Suprapubic skin (tissue), 4 donors: ENCODE data around the gene ITGAE. TPM values are rescaled to one million over a fixed set of nuclear protein-coding genes. Genes with fewer than 3 reads are reported as not detected.

ENCODE experiments used
- DNase-seq, 2 donors: peaks; one replicate each; pipeline ENCODE4 v3.0.0-alpha.2; 2019; ENCODE audit warnings: low spot score in 2 of 2
- H3K27ac ChIP-seq: fragments of 200-600 bp; sonication (generic); one replicate; pipeline ENCODE4 v1.5.1; 2019
- H3K27me3 ChIP-seq: fragments of 200-600 bp; sonication (generic); one replicate; pipeline ENCODE4 v1.5.1; 2019
- H3K36me3 ChIP-seq: fragments of 200-600 bp; sonication (generic); one replicate; pipeline ENCODE4 v1.5.1; 2019
- H3K4me1 ChIP-seq: fragments of 200-600 bp; sonication (generic); one replicate; pipeline ENCODE4 v1.5.1; 2019
- H3K4me3 ChIP-seq: fragments of 200-600 bp; sonication (generic); one replicate; pipeline ENCODE4 v1.5.1; 2019; ENCODE audit warnings: mild to moderate bottlenecking
- H3K9me3 ChIP-seq: fragments of 200-600 bp; sonication (generic); one replicate; pipeline ENCODE4 v1.5.1; 2019
- CTCF ChIP-seq, 2 donors: fragments of 200-600 bp in 1 of 2; fragments of 450-650 bp in 1 of 2; sonication (generic) in 1 of 2; IDR thresholded peaks; one replicate each; pipeline ENCODE4 v1.5.1; 2016 to 2019; ENCODE audit warnings: antibody characterized with exemption in 2 of 2, mild to moderate bottlenecking in 1 of 2, moderate library complexity in 1 of 2
- EP300 ChIP-seq: sonication (generic); formaldehyde crosslinking; IDR thresholded peaks from one replicate; pipeline ENCODE4 v1.6.1; 2017; ENCODE audit warnings: antibody characterized with exemption
- POLR2A ChIP-seq, 2 donors: fragments of 450-650 bp; IDR thresholded peaks; one replicate each; pipeline ENCODE4 v1.6.1; 2017; ENCODE audit warnings: antibody characterized with exemption in 2 of 2, mild to moderate bottlenecking in 2 of 2, moderate library complexity in 2 of 2
- POLR2AphosphoS5 ChIP-seq, 3 donors: sonication (generic); formaldehyde crosslinking; IDR thresholded peaks; one replicate each; pipeline ENCODE4 v1.6.1; 2017; ENCODE audit warnings: antibody characterized with exemption in 3 of 3
- WGBS: methylation state at CpG from one replicate; pipeline ENCODE4 v1.1.5; 2018; 5-methylcytosine and 5-hydroxymethylcytosine counted together
- total RNA-seq, 4 donors: library from RNA; depleted of rRNA; stranded (reverse); fragments of >200 nt; gene quantifications; one replicate each; pipeline ENCODE4 v1.1.0, GENCODE V29; 2016

ITGAE gene
- total RNA-seq, 4 donors from 2014 or later: 14.0 to 20.7 (median 14.4) TPM

- H3K9me3 ChIP-seq: peaks cover 3% of the 10 kb centered on the region
- no peak for TF ChIP-seq EP300
- TF ChIP-seq POLR2AphosphoS5 (IDR thresholded peaks at IDR 0.05): no peak
- no peak for TF ChIP-seq CTCF (IDR thresholded peaks at IDR 0.05)
- no peak for TF ChIP-seq POLR2A (IDR thresholded peaks at IDR 0.05)
- H3K27ac ChIP-seq: no peak overlapping the region
- no peak for DNase-seq
- no peaks in the 10 kb centered on the region for H3K36me3 ChIP-seq
- 89% methylated on average over 9 of the region's 9 CpGs for WGBS
- H3K4me1 ChIP-seq: no peaks in the 10 kb centered on the region
- no peaks in the 10 kb centered on the region for H3K27me3 ChIP-seq
- no peak overlapping the region for H3K4me3 ChIP-seq
Measured at GRCh38 chr17:3765981-3766380, 35.0 kb downstream of the ITGAE start.

- no peak for TF ChIP-seq POLR2A (IDR thresholded peaks at IDR 0.05)
- TF ChIP-seq EP300: no peak
- TF ChIP-seq POLR2AphosphoS5 (IDR thresholded peaks at IDR 0.05): no peak
- no peak for TF ChIP-seq CTCF (IDR thresholded peaks at IDR 0.05)
- DNase-seq: no peak
- no peaks in the 10 kb centered on the region for H3K4me1 ChIP-seq
- no peaks in the 10 kb centered on the region for H3K27me3 ChIP-seq
- H3K27ac ChIP-seq: no peak overlapping the region
- no peak overlapping the region for H3K4me3 ChIP-seq
- H3K36me3 ChIP-seq: no peaks in the 10 kb centered on the region
- WGBS: 61% methylated on average over 3 of the region's 3 CpGs
- peaks cover 3% of the 10 kb centered on the region for H3K9me3 ChIP-seq
Measured at GRCh38 chr17:3763777-3764170, 37.2 kb downstream of the ITGAE start.

- 91% methylated on average over 14 of the region's 14 CpGs for WGBS
- Histone ChIP-seq H3K27ac (no peak overlapping the region), H3K36me3 (no peaks in the 10 kb centered on the region), H3K4me3 (no peak overlapping the region), H3K9me3 (peaks cover 3% of the 10 kb centered on the region), H3K27me3 (no peaks in the 10 kb centered on the region), H3K4me1 (no peaks in the 10 kb centered on the region)
- TF ChIP-seq CTCF (IDR thresholded peaks at IDR 0.05): no peak
- no peak for TF ChIP-seq EP300
- TF ChIP-seq POLR2A (IDR thresholded peaks at IDR 0.05): no peak
- TF ChIP-seq POLR2AphosphoS5 (IDR thresholded peaks at IDR 0.05): no peak
- DNase-seq: no peak
Measured at GRCh38 chr17:3762922-3763776, 37.8 kb downstream of the ITGAE start.

GRCh38 chr17:3761918-3762380 lies 39.0 kb downstream of the ITGAE start:
- Histone ChIP-seq H3K27me3 (no peaks in the 10 kb centered on the region), H3K4me3 (no peak overlapping the region), H3K9me3 (peaks cover 3% of the 10 kb centered on the region), H3K4me1 (no peaks in the 10 kb centered on the region), H3K27ac (no peak overlapping the region), H3K36me3 (no peaks in the 10 kb centered on the region)
- WGBS: 87% methylated on average over 15 of the region's 16 CpGs
- TF ChIP-seq POLR2AphosphoS5 (IDR thresholded peaks at IDR 0.05) (no peak), EP300 (no peak), POLR2A (IDR thresholded peaks at IDR 0.05) (no peak), CTCF (IDR thresholded peaks at IDR 0.05) (no peak)
- DNase-seq: no peak

GRCh38 chr17:3761036-3761917 lies 39.7 kb downstream of the ITGAE start:
- Histone ChIP-seq H3K36me3 (no peaks in the 10 kb centered on the region), H3K27me3 (no peaks in the 10 kb centered on the region), H3K4me3 (no peak overlapping the region), H3K4me1 (no peaks in the 10 kb centered on the region), H3K9me3 (peaks cover 1% of the 10 kb centered on the region), H3K27ac (no peak overlapping the region)
- TF ChIP-seq POLR2AphosphoS5 (IDR thresholded peaks at IDR 0.05) (no peak), CTCF (IDR thresholded peaks at IDR 0.05) (no peak), POLR2A (IDR thresholded peaks at IDR 0.05) (no peak), EP300 (no peak)
- no peak for DNase-seq
- WGBS: 76% methylated on average over 15 of the region's 23 CpGs
